OCI-LY7 (cell line): ENCODE measurements around the gene MAP3K2. TPM values are rescaled to one million over a fixed set of nuclear protein-coding genes. Genes with fewer than 3 reads are reported as not detected.

ENCODE experiments used
- BruUV-seq: library from RNA; stranded (reverse); fragments of 400-500 nt; replicated peaks from 2 replicates; lab custom pipeline; 2021; lab: Mats Ljungman, UMichigan
- CTCF ChIA-PET: fragments of 300-600 bp; sonication (Branson Sonifier 250); formaldehyde crosslinking; loops from one replicate; lab custom pipeline; 2022; ENCODE audit warnings: antibody characterized with exemption; ENCODE audit not compliant: unreplicated experiment; lab: Charles Lee
- POLR2A ChIA-PET: fragments of 300-600 bp; sonication (Branson Sonifier 250); formaldehyde crosslinking; loops from one replicate; lab custom pipeline; 2022; ENCODE audit warnings: antibody characterized with exemption; lab: Charles Lee
- DNase-seq: peaks from one replicate; pipeline ENCODE4 v3.0.0-alpha.2; 2015; ENCODE audit warnings: low spot score
- H2AFZ ChIP-seq: fragments of 200-600 bp; sonication (generic), shearing (Covaris generic); 2 replicates; pipeline ENCODE4 v1.6.1; 2014; ENCODE audit warnings: mild to moderate bottlenecking, antibody characterized with exemption, low read length, moderate library complexity
- H3K27ac ChIP-seq: fragments of 200-600 bp; sonication (generic); 2 replicates; pipeline ENCODE4 v1.5.1; 2014; ENCODE audit warnings: mixed run types, low read depth, mild to moderate bottlenecking, moderate library complexity, low read length, inconsistent platforms; ENCODE audit not compliant: poor library complexity, severe bottlenecking
- H3K36me3 ChIP-seq: fragments of 200-600 bp; sonication (generic); 2 replicates; pipeline ENCODE4 v1.6.1; 2014; ENCODE audit warnings: mild to moderate bottlenecking, antibody characterized with exemption, low read length, moderate library complexity, mixed read lengths; ENCODE audit not compliant: insufficient read depth
- H3K4me1 ChIP-seq: fragments of 200-600 bp; sonication (generic); 2 replicates; pipeline ENCODE4 v1.5.1; 2014; ENCODE audit warnings: mild to moderate bottlenecking, low read length; ENCODE audit not compliant: insufficient read depth, poor library complexity, severe bottlenecking
- H3K4me2 ChIP-seq: fragments of 200-600 bp; sonication (generic); 2 replicates; pipeline ENCODE4 v1.6.1; 2014; ENCODE audit warnings: mild to moderate bottlenecking, low read length
- H3K4me3 ChIP-seq: fragments of 200-600 bp; sonication (generic); 2 replicates; pipeline ENCODE4 v1.5.1; 2014; ENCODE audit warnings: mild to moderate bottlenecking, low read depth, low read length; ENCODE audit not compliant: poor library complexity, severe bottlenecking
- H3K79me2 ChIP-seq: fragments of 200-600 bp; sonication (generic); 2 replicates; pipeline ENCODE4 v1.6.1; 2016; ENCODE audit warnings: low read depth, mild to moderate bottlenecking, low read length, moderate library complexity, mixed read lengths; ENCODE audit not compliant: insufficient read depth
- H3K9me2 ChIP-seq: fragments of 200-600 bp; sonication (generic); 2 replicates; pipeline ENCODE4 v1.6.1; 2016; ENCODE audit warnings: mild to moderate bottlenecking, low read length, mixed read lengths; ENCODE audit not compliant: insufficient read depth
- H3K9me3 ChIP-seq: fragments of 200-600 bp; sonication (generic); 2 replicates; pipeline ENCODE4 v1.6.1; 2014; ENCODE audit warnings: mild to moderate bottlenecking, mixed run types, low read length, mixed read lengths
- H4K20me1 ChIP-seq: fragments of 200-600 bp; sonication (generic); 2 replicates; pipeline ENCODE4 v1.6.1; 2014; ENCODE audit warnings: mild to moderate bottlenecking, antibody characterized with exemption, low read length, moderate library complexity, mixed read lengths; ENCODE audit not compliant: insufficient read depth
- EZH2phosphoT487 ChIP-seq: fragments of 200-600 bp; sonication (generic); IDR thresholded peaks from 2 replicates; pipeline ENCODE4 v1.6.1; 2018; ENCODE audit warnings: low read depth, borderline replicate concordance, mild to moderate bottlenecking, mixed run types, antibody characterized with exemption, low read length, moderate library complexity, mixed read lengths
- intact Hi-C: fragments of 100-400 bp; cut with micrococcal nuclease; formaldehyde crosslinking; loops from one replicate; pipeline ENCODE4 v1.10.0; 2022; ENCODE audit not compliant: unreplicated experiment
- total RNA-seq, 2 experiments: library from RNA; depleted of rRNA in 1 of 2; stranded (reverse); fragments of >200 nt in 1 of 2; shearing (Covaris generic) in 1 of 2; gene quantifications; 2 replicates each; pipeline ENCODE4 v1.2.3, GENCODE V29; 2014 to 2022
- TF ChIP-seq, protein P1 (sequence below): fragments of 200-600 bp; sonication (generic); conservative IDR thresholded peaks from 2 replicates; pipeline ENCODE4 v1.5.1; 2014; ENCODE audit warnings: mild to moderate bottlenecking, antibody characterized with exemption, low read length, moderate library complexity, mixed read lengths

The MAP3K2 gene
- total RNA-seq, 2 experiments from 2014 or later: 33.2 to 52.5 TPM

DNA sequence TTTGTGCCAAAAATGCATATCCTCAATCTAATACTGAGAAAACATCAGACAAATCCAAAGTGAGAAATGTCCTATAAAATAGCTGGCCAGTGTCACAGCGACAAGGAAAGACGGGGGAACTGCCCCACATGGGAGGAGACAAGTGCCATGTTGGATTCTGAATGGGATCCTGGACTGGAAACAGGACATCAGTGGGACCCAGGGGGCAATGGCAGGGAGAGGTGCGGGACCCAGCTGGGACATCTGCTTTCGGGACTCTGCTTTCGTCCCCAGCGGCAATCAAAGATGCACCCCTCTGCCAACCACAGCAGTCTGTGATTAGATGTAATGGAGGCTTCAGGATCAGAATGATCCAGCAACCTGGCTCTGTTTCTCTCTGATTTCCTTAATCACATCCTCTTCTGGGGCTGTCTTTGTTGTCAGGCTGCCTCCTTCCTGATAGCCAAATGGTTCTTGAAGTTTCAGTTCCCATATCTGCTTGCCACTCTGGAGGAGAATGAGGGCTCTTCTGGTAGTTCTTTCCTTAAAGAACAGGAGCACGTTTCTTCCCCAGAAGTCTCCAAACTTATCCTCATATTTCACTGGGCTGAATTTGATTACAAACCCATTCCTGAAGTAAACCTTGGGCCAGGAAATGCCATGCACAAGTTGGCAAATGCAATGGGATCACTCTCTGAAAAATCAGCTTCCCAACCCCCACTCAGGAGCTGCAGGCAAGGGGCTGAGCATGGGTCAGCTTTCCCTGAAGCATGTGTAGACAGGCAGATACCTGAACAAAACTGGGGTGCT lies 16.9 kb upstream of the MAP3K2 start:
- 0 out of 2 replicates have a peak overlapping the region, but pooled peaks have one; percentile 16 for H2AFZ ChIP-seq
- no peaks in the 10 kb centered on the region for H3K9me3 ChIP-seq
- ChIA-PET CTCF (no interaction called here), POLR2A (no interaction called here)
- H3K9me2 ChIP-seq: no peaks in the 10 kb centered on the region
- H3K79me2 ChIP-seq: no peaks in the 10 kb centered on the region
- H3K4me2 ChIP-seq: peak overlapping the region; percentile 58
- intact Hi-C loops: no loop called here
- H3K36me3 ChIP-seq: no peaks in the 10 kb centered on the region
- DNase-seq: peak; percentile 57
- no TSS peak for BruUV-seq
- H3K27ac ChIP-seq: no peak overlapping the region
- H3K4me3 ChIP-seq: peak overlapping the region; percentile 19
- no peak for TF ChIP-seq EZH2phosphoT487
- TF ChIP-seq, protein P1, sequence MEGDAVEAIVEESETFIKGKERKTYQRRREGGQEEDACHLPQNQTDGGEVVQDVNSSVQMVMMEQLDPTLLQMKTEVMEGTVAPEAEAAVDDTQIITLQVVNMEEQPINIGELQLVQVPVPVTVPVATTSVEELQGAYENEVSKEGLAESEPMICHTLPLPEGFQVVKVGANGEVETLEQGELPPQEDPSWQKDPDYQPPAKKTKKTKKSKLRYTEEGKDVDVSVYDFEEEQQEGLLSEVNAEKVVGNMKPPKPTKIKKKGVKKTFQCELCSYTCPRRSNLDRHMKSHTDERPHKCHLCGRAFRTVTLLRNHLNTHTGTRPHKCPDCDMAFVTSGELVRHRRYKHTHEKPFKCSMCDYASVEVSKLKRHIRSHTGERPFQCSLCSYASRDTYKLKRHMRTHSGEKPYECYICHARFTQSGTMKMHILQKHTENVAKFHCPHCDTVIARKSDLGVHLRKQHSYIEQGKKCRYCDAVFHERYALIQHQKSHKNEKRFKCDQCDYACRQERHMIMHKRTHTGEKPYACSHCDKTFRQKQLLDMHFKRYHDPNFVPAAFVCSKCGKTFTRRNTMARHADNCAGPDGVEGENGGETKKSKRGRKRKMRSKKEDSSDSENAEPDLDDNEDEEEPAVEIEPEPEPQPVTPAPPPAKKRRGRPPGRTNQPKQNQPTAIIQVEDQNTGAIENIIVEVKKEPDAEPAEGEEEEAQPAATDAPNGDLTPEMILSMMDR: no peak
- H3K4me1 ChIP-seq: peaks cover 50% of the 10 kb centered on the region
- no peaks in the 10 kb centered on the region for H4K20me1 ChIP-seq

GRCh38 chr2:127403460-127403859 lies 15.7 kb upstream of the MAP3K2 start:
- Histone ChIP-seq H3K4me1 (peaks cover 48% of the 10 kb centered on the region), H3K79me2 (no peaks in the 10 kb centered on the region), H3K36me3 (no peaks in the 10 kb centered on the region), H3K4me3 (no peak overlapping the region), H3K9me2 (no peaks in the 10 kb centered on the region), H3K27ac (no peak overlapping the region), H3K9me3 (no peaks in the 10 kb centered on the region), H4K20me1 (no peaks in the 10 kb centered on the region), H3K4me2 (no peak overlapping the region), H2AFZ (no peak overlapping the region)
- ChIA-PET POLR2A (interaction anchor here (0.6 kb wide), 1 partner anchor 746 kb away, joined by 3 read pairs; no protein-coding TSS in a partner anchor), CTCF (no interaction called here)
- TF ChIP-seq, protein P1: no peak
- TF ChIP-seq EZH2phosphoT487: no peak
- intact Hi-C loops: no loop called here
- BruUV-seq: no TSS peak
- DNase-seq: no peak
